GM12878 (cell line): Measurements from ENCODE around the gene GCA. TPM values are rescaled to one million over a fixed set of nuclear protein-coding genes. Genes with fewer than 3 reads are reported as not detected.

Source experiments
- ATF2 ChIP-seq: IDR thresholded peaks from 2 replicates; pipeline ENCODE4 v1.6.1; 2012; ENCODE audit warnings: low read length, inconsistent platforms
- ATF7 ChIP-seq: fragments of 450-650 bp; IDR thresholded peaks from 2 replicates; pipeline ENCODE4 v1.6.1; 2016; ENCODE audit warnings: low read depth, mild to moderate bottlenecking
- DPF2 ChIP-seq: fragments of 450-650 bp; IDR thresholded peaks from 2 replicates; pipeline ENCODE4 v1.6.1; 2017; ENCODE audit warnings: mild to moderate bottlenecking
- ETV6 ChIP-seq, 2 experiments: fragments of 450-650 bp in 1 of 2; IDR thresholded peaks in 1 of 2; conservative IDR thresholded peaks in 1 of 2; 2 replicates each; pipeline ENCODE4 v1.6.1; 2014; ENCODE audit warnings: antibody characterized with exemption in 1 of 2, borderline replicate concordance in 1 of 2, low read depth in 1 of 2, mild to moderate bottlenecking in 1 of 2, moderate library complexity in 1 of 2
- PML ChIP-seq: IDR thresholded peaks from 2 replicates; pipeline ENCODE4 v1.6.1; 2012; ENCODE audit warnings: low read length, inconsistent platforms
- TAF1 ChIP-seq: IDR thresholded peaks from 2 replicates; pipeline ENCODE4 v1.6.1; 2011; ENCODE audit warnings: mild to moderate bottlenecking, low read depth, low read length, borderline replicate concordance
- ZNF274 ChIP-seq: IDR thresholded peaks from one replicate; pipeline ENCODE4 v1.8.0; 2011; ENCODE audit not compliant: insufficient read length, insufficient read depth
- polyA plus RNA-seq, 11 experiments: library from polyadenylated mRNA; depleted of rRNA in 4 of 11; unstranded in 6 of 11; stranded (reverse) in 5 of 11; fragments of >200 nt; fragmentation: Nextera tagmentation in 4 of 11; fragmentation: Illumina TruSeq in 1 of 11; extraction: Ambion mirVana in 4 of 11; extraction: Trizol in 1 of 11; gene quantifications; 1 replicate in 1 of 11; 2 replicates in 10 of 11; pipeline versions ENCODE4 v1.2.1 to v1.2.3, GENCODE V29; 2011 to 2016; ENCODE audit warnings: inconsistent platforms in 2 of 11, missing spikeins in 2 of 11, low read depth in 1 of 11
- total RNA-seq, 4 experiments: library from RNA; depleted of rRNA in 3 of 4; stranded (reverse); fragments of >200 nt in 3 of 4; fragmentation: Illumina TruSeq in 1 of 4; extraction: Trizol in 1 of 4; gene quantifications; 2 replicates each; pipeline versions ENCODE4 v1.2.1 to v1.2.3, GENCODE V29; 2013 to 2021
- TF ChIP-seq, protein P1 (sequence below): fragments of 450-650 bp; IDR thresholded peaks from 2 replicates; pipeline ENCODE4 v1.6.1; 2016; ENCODE audit warnings: mild to moderate bottlenecking, moderate library complexity, borderline replicate concordance
- TF ChIP-seq, protein P2 (sequence below): fragments of 150-350 bp; IDR thresholded peaks from 2 replicates; pipeline ENCODE4 v1.6.1; 2016; ENCODE audit warnings: low read depth, low read length
- TF ChIP-seq, protein P3 (sequence below): fragments of 450-650 bp; IDR thresholded peaks from 2 replicates; pipeline ENCODE4 v1.6.1; 2014; ENCODE audit warnings: mild to moderate bottlenecking

GCA gene
- total and polyA plus RNA-seq, 10 of the 15 experiments (the other 5 are each of a cell fraction or from before 2014, with no cell fraction given): 20.6 to 81.9 (median 32.0) TPM

GRCh38 chr2:162316590-162316989 is 27.3 kb upstream of the GCA start (continued):
- TF ChIP-seq, protein P1, sequence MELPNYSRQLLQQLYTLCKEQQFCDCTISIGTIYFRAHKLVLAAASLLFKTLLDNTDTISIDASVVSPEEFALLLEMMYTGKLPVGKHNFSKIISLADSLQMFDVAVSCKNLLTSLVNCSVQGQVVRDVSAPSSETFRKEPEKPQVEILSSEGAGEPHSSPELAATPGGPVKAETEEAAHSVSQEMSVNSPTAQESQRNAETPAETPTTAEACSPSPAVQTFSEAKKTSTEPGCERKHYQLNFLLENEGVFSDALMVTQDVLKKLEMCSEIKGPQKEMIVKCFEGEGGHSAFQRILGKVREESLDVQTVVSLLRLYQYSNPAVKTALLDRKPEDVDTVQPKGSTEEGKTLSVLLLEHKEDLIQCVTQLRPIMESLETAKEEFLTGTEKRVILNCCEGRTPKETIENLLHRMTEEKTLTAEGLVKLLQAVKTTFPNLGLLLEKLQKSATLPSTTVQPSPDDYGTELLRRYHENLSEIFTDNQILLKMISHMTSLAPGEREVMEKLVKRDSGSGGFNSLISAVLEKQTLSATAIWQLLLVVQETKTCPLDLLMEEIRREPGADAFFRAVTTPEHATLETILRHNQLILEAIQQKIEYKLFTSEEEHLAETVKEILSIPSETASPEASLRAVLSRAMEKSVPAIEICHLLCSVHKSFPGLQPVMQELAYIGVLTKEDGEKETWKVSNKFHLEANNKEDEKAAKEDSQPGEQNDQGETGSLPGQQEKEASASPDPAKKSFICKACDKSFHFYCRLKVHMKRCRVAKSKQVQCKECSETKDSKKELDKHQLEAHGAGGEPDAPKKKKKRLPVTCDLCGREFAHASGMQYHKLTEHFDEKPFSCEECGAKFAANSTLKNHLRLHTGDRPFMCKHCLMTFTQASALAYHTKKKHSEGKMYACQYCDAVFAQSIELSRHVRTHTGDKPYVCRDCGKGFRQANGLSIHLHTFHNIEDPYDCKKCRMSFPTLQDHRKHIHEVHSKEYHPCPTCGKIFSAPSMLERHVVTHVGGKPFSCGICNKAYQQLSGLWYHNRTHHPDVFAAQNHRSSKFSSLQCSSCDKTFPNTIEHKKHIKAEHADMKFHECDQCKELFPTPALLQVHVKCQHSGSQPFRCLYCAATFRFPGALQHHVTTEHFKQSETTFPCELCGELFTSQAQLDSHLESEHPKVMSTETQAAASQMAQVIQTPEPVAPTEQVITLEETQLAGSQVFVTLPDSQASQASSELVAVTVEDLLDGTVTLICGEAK: no peak
- TF ChIP-seq, protein P2, sequence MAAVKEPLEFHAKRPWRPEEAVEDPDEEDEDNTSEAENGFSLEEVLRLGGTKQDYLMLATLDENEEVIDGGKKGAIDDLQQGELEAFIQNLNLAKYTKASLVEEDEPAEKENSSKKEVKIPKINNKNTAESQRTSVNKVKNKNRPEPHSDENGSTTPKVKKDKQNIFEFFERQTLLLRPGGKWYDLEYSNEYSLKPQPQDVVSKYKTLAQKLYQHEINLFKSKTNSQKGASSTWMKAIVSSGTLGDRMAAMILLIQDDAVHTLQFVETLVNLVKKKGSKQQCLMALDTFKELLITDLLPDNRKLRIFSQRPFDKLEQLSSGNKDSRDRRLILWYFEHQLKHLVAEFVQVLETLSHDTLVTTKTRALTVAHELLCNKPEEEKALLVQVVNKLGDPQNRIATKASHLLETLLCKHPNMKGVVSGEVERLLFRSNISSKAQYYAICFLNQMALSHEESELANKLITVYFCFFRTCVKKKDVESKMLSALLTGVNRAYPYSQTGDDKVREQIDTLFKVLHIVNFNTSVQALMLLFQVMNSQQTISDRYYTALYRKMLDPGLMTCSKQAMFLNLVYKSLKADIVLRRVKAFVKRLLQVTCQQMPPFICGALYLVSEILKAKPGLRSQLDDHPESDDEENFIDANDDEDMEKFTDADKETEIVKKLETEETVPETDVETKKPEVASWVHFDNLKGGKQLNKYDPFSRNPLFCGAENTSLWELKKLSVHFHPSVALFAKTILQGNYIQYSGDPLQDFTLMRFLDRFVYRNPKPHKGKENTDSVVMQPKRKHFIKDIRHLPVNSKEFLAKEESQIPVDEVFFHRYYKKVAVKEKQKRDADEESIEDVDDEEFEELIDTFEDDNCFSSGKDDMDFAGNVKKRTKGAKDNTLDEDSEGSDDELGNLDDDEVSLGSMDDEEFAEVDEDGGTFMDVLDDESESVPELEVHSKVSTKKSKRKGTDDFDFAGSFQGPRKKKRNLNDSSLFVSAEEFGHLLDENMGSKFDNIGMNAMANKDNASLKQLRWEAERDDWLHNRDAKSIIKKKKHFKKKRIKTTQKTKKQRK: no peak
- TF ChIP-seq ATF7 (no peak), ETV6 (conservative IDR thresholded peaks at IDR 0.05 in 1 of 2, IDR thresholded peaks at IDR 0.05 in 1 of 2; ENCODE audit: borderline replicate concordance in 1 of 2, low read depth in 1 of 2) (no peak), PML (no peak), DPF2 (no peak), TAF1 (no peak), ZNF274 (no peak), ATF2 (no peak)
- TF ChIP-seq, protein P3, sequence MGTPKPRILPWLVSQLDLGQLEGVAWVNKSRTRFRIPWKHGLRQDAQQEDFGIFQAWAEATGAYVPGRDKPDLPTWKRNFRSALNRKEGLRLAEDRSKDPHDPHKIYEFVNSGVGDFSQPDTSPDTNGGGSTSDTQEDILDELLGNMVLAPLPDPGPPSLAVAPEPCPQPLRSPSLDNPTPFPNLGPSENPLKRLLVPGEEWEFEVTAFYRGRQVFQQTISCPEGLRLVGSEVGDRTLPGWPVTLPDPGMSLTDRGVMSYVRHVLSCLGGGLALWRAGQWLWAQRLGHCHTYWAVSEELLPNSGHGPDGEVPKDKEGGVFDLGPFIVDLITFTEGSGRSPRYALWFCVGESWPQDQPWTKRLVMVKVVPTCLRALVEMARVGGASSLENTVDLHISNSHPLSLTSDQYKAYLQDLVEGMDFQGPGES: no peak
